GM21526 (cell line): ENCODE measurements around the gene HSPB9.
"Not testable (repeated sequence)": the region's sequence is repeated elsewhere in the genome, so short reads cannot be mapped to it uniquely, and the experiment has no call there.

Experiments used
- ATAC-seq: cut with Tn5 transposase; IDR thresholded peaks from one replicate; pipeline ENCODE4 v1.9.1; 2021; ENCODE audit warnings: moderate library complexity; ENCODE audit not compliant: unreplicated experiment, low FRiP score

HSPB9 gene

GRCh38 chr17:42138749-42139492 lies 16.3 kb downstream of the HSPB9 start:
- ATAC-seq: no peak

GRCh38 chr17:42140690-42141089 lies 18.1 kb downstream of the HSPB9 start:
- not testable (repeated sequence) for ATAC-seq

GRCh38 chr17:42141382-42141781 lies 18.8 kb downstream of the HSPB9 start:
- no peak for ATAC-seq

- ATAC-seq: no peak
Measured at GRCh38 chr17:42142371-42142896, 19.8 kb downstream of the HSPB9 start.

- ATAC-seq: not testable (repeated sequence)
Measured at GRCh38 chr17:42143138-42143537, 20.5 kb downstream of the HSPB9 start.

GRCh38 chr17:42146911-42147607 lies 24.5 kb downstream of the HSPB9 start:
- ATAC-seq: no peak

- no peak for ATAC-seq
Measured at GRCh38 chr17:42153919-42154742, 31.5 kb downstream of the HSPB9 start.

- ATAC-seq: no peak
Measured at GRCh38 chr17:42155614-42156045, 33.0 kb downstream of the HSPB9 start.

GRCh38 chr17:42159796-42160530 lies 37.4 kb downstream of the HSPB9 start:
- no peak for ATAC-seq

GRCh38 chr17:42160531-42160910 lies 37.9 kb downstream of the HSPB9 start:
- no peak for ATAC-seq

GRCh38 chr17:42163113-42163512 lies 40.5 kb downstream of the HSPB9 start:
- no peak for ATAC-seq

- no peak for ATAC-seq
Measured at GRCh38 chr17:42163696-42164407, 41.2 kb downstream of the HSPB9 start.

GRCh38 chr17:42165751-42166150 lies 43.1 kb downstream of the HSPB9 start:
- ATAC-seq: no peak

- ATAC-seq: no peak
Measured at GRCh38 chr17:42166196-42166763, 43.7 kb downstream of the HSPB9 start.

- ATAC-seq: no peak
Measured at GRCh38 chr17:42167807-42168206, 45.2 kb downstream of the HSPB9 start.

GRCh38 chr17:42169351-42169750 lies 46.7 kb downstream of the HSPB9 start:
- ATAC-seq: no peak

GRCh38 chr17:42171831-42172230 lies 49.2 kb downstream of the HSPB9 start:
- ATAC-seq: no peak
